A549 (cell line): ENCODE data around the gene C2.

ENCODE experiments used
- CBX8 ChIP-seq: fragments of 200-600 bp; sonication (generic); IDR thresholded peaks from 2 replicates; pipeline ENCODE4 v1.6.1; 2016
- CEBPB ChIP-seq, 2 experiments: fragments of >200 bp in 1 of 2; sonication (Bioruptor Twin) in 1 of 2; formaldehyde crosslinking in 1 of 2; IDR thresholded peaks; 2 replicates each; pipeline ENCODE4 v1.6.1; 2012 to 2016
- CHD2 ChIP-seq: fragments of 150-350 bp; IDR thresholded peaks from 2 replicates; pipeline ENCODE4 v1.6.1; 2014; ENCODE audit warnings: low read length; ENCODE audit not compliant: partially characterized antibody
- CHD4 ChIP-seq: fragments of 200-600 bp; sonication (generic); IDR thresholded peaks from 2 replicates; pipeline ENCODE4 v1.6.1; 2016; ENCODE audit warnings: antibody characterized with exemption, mild to moderate bottlenecking, borderline replicate concordance
- EP300 ChIP-seq, 2 experiments: fragments of >200 bp; sonication (Bioruptor Twin); formaldehyde crosslinking; IDR thresholded peaks; 2 replicates in 1 of 2; 3 replicates in 1 of 2; pipeline ENCODE4 v1.6.1; 2016 to 2017
- HOXB13 ChIP-seq: fragments of 250-450 bp; sonication (Bioruptor Pico); IDR thresholded peaks from 2 replicates; pipeline ENCODE4 v1.5.0; 2020; ENCODE audit warnings: low read depth, mild to moderate bottlenecking, moderate library complexity
- NFE2L2 ChIP-seq: fragments of 150-350 bp; conservative IDR thresholded peaks from 2 replicates; pipeline ENCODE4 v1.6.1; 2014; ENCODE audit warnings: low read length
- NR3C1 ChIP-seq: fragments of >200 bp; sonication (Bioruptor Twin); formaldehyde crosslinking; IDR thresholded peaks from 3 replicates; pipeline ENCODE4 v1.6.1; 2017
- PHF8 ChIP-seq: fragments of 200-600 bp; sonication (generic); IDR thresholded peaks from 2 replicates; pipeline ENCODE4 v1.6.1; 2016; ENCODE audit warnings: low read depth, mild to moderate bottlenecking, antibody characterized with exemption, moderate library complexity, borderline replicate concordance
- POLR2A ChIP-seq: IDR thresholded peaks from 2 replicates; pipeline ENCODE4 v1.6.1; 2012; ENCODE audit warnings: mild to moderate bottlenecking, low read length
- TF ChIP-seq, protein P1 (sequence below): fragments of >200 bp; sonication (Bioruptor Twin); formaldehyde crosslinking; IDR thresholded peaks from 3 replicates; pipeline ENCODE4 v1.5.1; 2016
- TF ChIP-seq, protein P2 (sequence below): IDR thresholded peaks from 2 replicates; pipeline ENCODE4 v1.6.1; 2012
- TF ChIP-seq, protein P3 (sequence below): fragments of >200 bp; sonication (Bioruptor Twin); formaldehyde crosslinking; IDR thresholded peaks from 2 replicates; pipeline ENCODE4 v1.6.1; 2016

DNA sequence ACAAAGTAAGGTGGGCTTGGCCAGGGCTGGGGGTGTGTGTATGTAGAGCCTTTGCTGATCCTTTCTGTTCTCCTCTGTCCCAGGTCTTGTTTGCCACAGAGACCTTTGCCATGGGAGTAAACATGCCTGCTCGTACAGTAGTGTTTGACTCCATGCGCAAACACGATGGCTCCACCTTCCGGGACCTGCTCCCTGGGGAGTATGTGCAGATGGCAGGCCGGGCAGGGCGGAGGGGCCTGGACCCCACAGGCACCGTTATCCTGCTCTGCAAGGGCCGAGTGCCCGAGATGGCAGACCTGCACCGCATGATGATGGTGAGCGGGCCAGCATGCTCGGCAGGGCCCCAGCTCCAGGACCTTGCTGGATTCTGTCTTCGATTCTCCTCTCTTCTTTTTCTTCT is 38.2 kb downstream of the C2 start:
- no peak for TF ChIP-seq NR3C1
- TF ChIP-seq, protein P1, sequence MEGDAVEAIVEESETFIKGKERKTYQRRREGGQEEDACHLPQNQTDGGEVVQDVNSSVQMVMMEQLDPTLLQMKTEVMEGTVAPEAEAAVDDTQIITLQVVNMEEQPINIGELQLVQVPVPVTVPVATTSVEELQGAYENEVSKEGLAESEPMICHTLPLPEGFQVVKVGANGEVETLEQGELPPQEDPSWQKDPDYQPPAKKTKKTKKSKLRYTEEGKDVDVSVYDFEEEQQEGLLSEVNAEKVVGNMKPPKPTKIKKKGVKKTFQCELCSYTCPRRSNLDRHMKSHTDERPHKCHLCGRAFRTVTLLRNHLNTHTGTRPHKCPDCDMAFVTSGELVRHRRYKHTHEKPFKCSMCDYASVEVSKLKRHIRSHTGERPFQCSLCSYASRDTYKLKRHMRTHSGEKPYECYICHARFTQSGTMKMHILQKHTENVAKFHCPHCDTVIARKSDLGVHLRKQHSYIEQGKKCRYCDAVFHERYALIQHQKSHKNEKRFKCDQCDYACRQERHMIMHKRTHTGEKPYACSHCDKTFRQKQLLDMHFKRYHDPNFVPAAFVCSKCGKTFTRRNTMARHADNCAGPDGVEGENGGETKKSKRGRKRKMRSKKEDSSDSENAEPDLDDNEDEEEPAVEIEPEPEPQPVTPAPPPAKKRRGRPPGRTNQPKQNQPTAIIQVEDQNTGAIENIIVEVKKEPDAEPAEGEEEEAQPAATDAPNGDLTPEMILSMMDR: no peak
- TF ChIP-seq EP300 (IDR thresholded peaks at IDR 0.05): no peak
- no peak for TF ChIP-seq POLR2A
- TF ChIP-seq CBX8: no peak
- TF ChIP-seq, protein P2, sequence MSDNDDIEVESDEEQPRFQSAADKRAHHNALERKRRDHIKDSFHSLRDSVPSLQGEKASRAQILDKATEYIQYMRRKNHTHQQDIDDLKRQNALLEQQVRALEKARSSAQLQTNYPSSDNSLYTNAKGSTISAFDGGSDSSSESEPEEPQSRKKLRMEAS: no peak
- TF ChIP-seq, protein P3, sequence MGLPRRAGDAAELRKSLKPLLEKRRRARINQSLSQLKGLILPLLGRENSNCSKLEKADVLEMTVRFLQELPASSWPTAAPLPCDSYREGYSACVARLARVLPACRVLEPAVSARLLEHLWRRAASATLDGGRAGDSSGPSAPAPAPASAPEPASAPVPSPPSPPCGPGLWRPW: no peak
- TF ChIP-seq PHF8: no peak
- no peak for TF ChIP-seq CEBPB (IDR thresholded peaks at IDR 0.05)
- no peak for TF ChIP-seq CHD4
- TF ChIP-seq HOXB13 (CRISPR knock-in tag): no peak
- TF ChIP-seq CHD2: no peak
- no peak for TF ChIP-seq NFE2L2
